Ovary (tissue), 3 donors: ENCODE results near the gene RAB43.

ENCODE experiments used
- CTCF ChIP-seq, 3 donors: fragments of 450-650 bp in 2 of 3; fragments of 200-600 bp in 1 of 3; IDR thresholded peaks; one replicate each; pipeline versions ENCODE4 v1.5.1 to v1.8.0; 2016 to 2022; ENCODE audit warnings: antibody characterized with exemption in 3 of 3, mild to moderate bottlenecking in 1 of 3
- EP300 ChIP-seq: sonication (generic); formaldehyde crosslinking; IDR thresholded peaks from one replicate; pipeline ENCODE4 v1.6.1; 2017; ENCODE audit warnings: antibody characterized with exemption
- POLR2A ChIP-seq: fragments of 450-650 bp; IDR thresholded peaks from one replicate; pipeline ENCODE4 v1.6.1; 2017; ENCODE audit warnings: antibody characterized with exemption, mild to moderate bottlenecking, moderate library complexity
- donor health status: DM: no; HTN: no; CAD: no.

- TF ChIP-seq POLR2A (no peak), CTCF (IDR thresholded peaks at IDR 0.05) (no peak), EP300 (no peak)
These were observed 66.9 kb downstream of the RAB43 start for GRCh38 chr3:129054605-129055104.
